A549 treated with AZD2906 at 1 μM for 4 hours (cell line): ENCODE data around the gene SNX30. TPM values are rescaled to one million over a fixed set of nuclear protein-coding genes. Genes with fewer than 3 reads are reported as not detected.

Experiments used
- total RNA-seq: library from RNA; stranded (reverse); fragments of 200-300 nt; extraction: Qiagen RNA extraction; gene quantifications from 5 replicates; pipeline ENCODE4 v1.2.3, GENCODE V29; 2022

The SNX30 gene, protein sequence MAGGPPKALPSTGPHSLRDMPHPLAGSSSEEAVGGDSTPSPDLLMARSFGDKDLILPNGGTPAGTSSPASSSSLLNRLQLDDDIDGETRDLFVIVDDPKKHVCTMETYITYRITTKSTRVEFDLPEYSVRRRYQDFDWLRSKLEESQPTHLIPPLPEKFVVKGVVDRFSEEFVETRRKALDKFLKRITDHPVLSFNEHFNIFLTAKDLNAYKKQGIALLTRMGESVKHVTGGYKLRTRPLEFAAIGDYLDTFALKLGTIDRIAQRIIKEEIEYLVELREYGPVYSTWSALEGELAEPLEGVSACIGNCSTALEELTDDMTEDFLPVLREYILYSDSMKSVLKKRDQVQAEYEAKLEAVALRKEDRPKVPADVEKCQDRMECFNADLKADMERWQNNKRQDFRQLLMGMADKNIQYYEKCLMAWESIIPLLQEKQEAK
- 4.5 to 6.6 TPM (median 4.8 TPM) in 5 replicates for total RNA-seq

DNA sequence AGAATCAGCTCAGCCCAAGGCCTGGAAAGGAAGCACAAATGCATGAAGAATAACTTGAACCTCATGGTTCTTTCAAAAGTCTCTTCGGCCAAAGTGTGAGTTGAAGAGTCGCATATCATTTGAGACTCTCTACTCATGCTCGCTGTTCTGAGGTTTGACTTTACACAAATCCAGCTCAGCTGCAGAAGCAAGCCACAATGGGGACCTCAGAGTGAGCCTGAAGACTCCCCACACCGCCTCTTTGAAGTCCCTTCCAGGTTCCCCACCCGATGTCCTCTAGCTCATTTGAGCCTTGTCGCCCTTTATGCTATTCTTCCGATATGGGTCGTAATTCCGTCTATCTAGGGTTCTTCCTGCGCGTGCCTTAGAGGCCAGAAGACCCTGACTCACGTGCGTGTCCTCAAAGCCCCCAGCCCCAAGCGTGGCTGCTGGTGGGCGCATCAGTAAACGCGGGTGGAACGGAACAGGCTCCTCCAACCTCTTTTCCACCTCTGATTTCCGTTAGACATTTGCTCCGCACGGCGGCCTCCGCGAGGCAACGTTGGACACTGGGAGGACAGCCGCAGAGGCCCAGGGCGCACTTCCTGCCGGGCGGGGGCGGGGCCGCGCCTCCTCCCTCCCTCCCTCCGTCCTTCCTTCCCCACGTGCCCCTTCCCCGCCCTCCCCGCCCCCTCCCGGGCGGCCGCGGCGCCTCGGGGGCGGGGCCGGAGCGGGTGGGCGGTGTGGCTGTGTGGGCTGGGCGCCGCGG is at the start of gene SNX30:
Gene SNX30, plus strand, starts transcription at position 745 of the 748 bp plus-strand sequence. CDS start 242 bp downstream, outside the sequence.

DNA sequence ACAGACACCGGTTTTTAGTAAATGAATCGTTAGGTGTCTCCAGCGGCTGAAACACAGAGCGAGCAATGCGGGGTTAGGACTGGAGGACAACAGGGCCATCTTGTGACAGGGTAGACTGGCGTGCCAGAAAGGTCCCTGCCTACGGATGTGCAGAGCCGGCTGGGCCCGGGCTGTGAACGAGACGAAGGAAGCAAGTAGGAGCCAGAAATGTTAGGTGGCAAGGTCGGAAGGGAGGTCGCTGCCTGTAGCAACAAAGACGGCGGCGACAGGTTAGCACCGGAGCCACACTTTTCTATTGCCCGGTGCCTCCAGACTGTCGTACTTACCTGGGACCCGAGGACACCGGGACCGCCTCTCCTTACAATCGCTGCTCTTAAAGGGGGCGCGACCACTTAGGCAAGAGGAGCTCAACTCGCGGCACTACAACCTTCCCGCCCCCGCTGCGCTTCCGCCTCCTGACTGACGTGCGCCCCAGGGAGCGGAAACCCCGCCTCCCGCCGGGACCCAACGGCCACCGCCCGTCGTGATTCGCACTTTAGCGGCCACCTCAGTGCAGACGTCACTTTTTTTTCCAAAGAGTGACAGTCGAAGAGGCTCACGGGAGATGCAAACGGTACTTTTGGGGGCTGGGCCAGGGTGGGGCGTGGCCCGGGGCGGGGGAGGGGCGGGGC is 32.8 kb upstream of the SNX30 start, which contains the start of gene INIP:
Gene INIP, minus strand, starts transcription at position 457 of the 671 bp plus-strand sequence. CDS start 1,632 bp downstream, outside the sequence.

DNA sequence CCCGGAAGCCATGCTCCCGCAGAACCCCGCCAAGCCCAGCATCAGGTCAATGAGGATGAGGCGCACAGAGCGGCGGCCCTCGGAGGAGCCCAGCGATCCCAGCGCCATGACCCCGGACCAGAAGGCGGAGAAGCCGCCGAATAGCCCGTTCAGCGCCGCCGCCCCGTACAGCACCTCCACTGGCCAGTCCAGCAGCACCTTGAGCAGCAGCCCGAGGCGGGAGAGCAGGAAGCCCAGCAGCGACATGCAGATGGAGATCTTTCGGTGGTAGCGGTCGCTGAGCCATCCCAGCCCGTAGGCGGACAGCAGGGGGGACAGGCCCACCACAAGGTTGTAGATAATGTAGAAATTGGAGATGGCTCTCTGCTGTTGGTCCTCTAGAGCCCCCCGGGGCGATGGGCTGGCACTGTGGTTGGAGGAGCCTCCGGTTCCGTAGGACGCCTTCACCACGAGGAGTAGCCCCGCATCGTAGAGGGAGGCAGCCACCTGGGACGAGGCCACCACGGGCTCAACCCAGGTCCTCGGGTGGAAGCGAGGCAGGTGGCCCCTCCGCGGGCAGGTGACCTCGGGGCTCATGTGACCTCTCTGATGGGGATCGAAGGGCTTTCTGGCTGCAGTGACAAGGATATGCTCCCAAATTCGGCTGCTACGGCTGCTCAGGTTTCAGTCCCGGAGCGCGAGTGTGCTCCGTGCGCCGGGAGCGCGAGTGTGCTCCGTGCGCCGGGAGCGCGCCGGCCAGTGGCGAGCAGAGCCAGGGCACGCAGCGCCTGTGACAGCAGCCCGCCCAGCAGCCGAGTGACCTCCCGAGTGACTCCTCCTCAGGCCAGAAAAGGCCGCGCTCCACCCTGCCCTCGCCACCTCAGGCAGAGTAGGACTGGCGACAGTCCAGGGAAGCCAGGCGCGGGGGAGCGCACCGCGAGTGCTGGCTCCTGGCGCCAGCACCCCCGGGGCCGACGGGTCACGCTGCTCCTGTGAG is 139.8 kb downstream of the SNX30 start, which contains the start of gene SLC46A2:
Gene SLC46A2, minus strand, starts transcription at position 771 of the 976 bp plus-strand sequence. Its CDS starts 195 bp downstream, at position 576.

Other genes with a start within 250 kb of the SNX30 start
- 14.5 to 27.9 TPM (median 15.4 TPM) in 5 replicates for gene INIP, start 32.6 kb upstream of the SNX30 start, total RNA-seq
- 0.02 TPM in 1 of 5 replicates, not detected in the others for gene SLC46A2, start 140.1 kb downstream of the SNX30 start, total RNA-seq